Upper lobe of left lung (tissue), 4 donors: ENCODE measurements around the gene ACSM2A.
"Not testable (repeated sequence)": the region's sequence is repeated elsewhere in the genome, so short reads cannot be mapped to it uniquely, and the experiment has no call there.

Source experiments
- CTCF ChIP-seq, 6 experiments: fragments of 450-650 bp in 4 of 6; fragments of 200-600 bp in 2 of 6; sonication (generic) in 2 of 6; IDR thresholded peaks; one replicate each; pipeline ENCODE4 v1.5.1; 2016 to 2019; ENCODE audit warnings: antibody characterized with exemption in 6 of 6
- EP300 ChIP-seq, 4 donors: sonication (generic); formaldehyde crosslinking; IDR thresholded peaks; one replicate each; pipeline ENCODE4 v1.5.1; 2017; ENCODE audit warnings: antibody characterized with exemption in 4 of 4, control low read depth in 2 of 4
- POLR2A ChIP-seq, 4 donors: fragments of 450-650 bp; IDR thresholded peaks; one replicate each; pipeline ENCODE4 v1.5.1; 2016 to 2017; ENCODE audit warnings: antibody characterized with exemption in 4 of 4, mild to moderate bottlenecking in 2 of 4

- not testable (repeated sequence) for TF ChIP-seq CTCF, POLR2A, EP300 (IDR thresholded peaks at IDR 0.05)
These were observed 20.8 kb upstream of the ACSM2A start for GRCh38 chr16:20430480-20430879.
